ENCODE measurements around the gene RASSF9. TPM values are rescaled to one million over a fixed set of nuclear protein-coding genes. Genes with fewer than 3 reads are reported as not detected.
A peak's percentile ranks its signal among the peaks of the same experiment; 100 is the strongest.

RASSF9 gene
- total RNA-seq, 5 donors from 2014 or later (not counting 1 experiment from before 2014, with no cell fraction given) = not detected

- H3K27ac Mint-ChIP-seq = no peak overlapping the region
- Histone ChIP-seq H3K36me3 (ENCODE audit: control insufficient read depth in 2 of 2, extremely low read depth in 1 of 2, insufficient read depth in 1 of 2, low read length in 1 of 2) (no peaks in the 10 kb centered on the region), H3K4me1 (ENCODE audit: control insufficient read depth in 1 of 2, extremely low read depth in 1 of 2, insufficient read depth in 2 of 2, low read length in 2 of 2) (no peaks in the 10 kb centered on the region), H3K27ac (ENCODE audit: low read length) (no peak overlapping the region), H3K27me3 (replicated peaks in 1 of 2; ENCODE audit: control insufficient read depth in 2 of 2, extremely low read depth in 1 of 2, insufficient read depth in 2 of 2, low read length in 1 of 2) (no peaks in the 10 kb centered on the region), H3K4me3 (ENCODE audit: control insufficient read depth in 1 of 2, extremely low read depth in 1 of 2, low read length in 1 of 2) (no peak overlapping the region), H3K9me3 (no peaks in the 10 kb centered on the region)
- DNase-seq (no peak), ATAC-seq (replicated peaks in 1 of 4) (no peak)
- no peaks in the 10 kb centered on the region for H3K4me1 Mint-ChIP-seq
- no peaks in the 10 kb centered on the region for H3K9me3 Mint-ChIP-seq
- 77% methylated on average over 2 of the region's 6 CpGs for WGBS (ENCODE audit: insufficient coverage)
- ChIA-PET POLR2A (no interaction called here), CTCF (interaction anchor here in 1 of 2 donors (0.6 kb wide), 1 partner anchor 441 kb away, joined by 4 read pairs; no protein-coding TSS in a partner anchor)
- no peaks in the 10 kb centered on the region for H3K36me3 Mint-ChIP-seq
- no peaks in the 10 kb centered on the region for H3K27me3 Mint-ChIP-seq
- no peak overlapping the region for H3K4me3 Mint-ChIP-seq
Observed at GRCh38 chr12:85865890-85866289, 29.7 kb upstream of the RASSF9 start.

DNA sequence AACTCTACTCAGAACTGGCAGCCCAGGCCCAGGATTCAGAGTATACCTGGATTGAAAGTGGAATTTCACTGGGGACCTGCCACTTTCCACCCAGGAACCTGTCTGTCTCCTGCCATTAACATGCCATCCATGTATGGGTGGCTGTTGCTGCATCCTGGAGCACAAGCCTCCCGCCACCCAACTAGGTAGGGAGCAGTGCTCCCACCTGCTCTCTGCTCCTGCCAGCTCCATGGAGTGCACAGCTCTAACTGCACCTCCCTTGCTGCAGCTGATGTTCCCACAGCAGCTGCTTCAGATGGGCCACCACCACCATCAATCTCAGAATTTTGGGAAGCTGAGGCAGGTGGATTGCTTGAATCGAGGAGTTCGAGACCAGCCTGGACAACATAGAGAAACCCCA lies 20.8 kb upstream of the RASSF9 start:
- ChIA-PET POLR2A (no interaction called here), CTCF (no interaction called here)
- Histone ChIP-seq H3K36me3 (ENCODE audit: control insufficient read depth in 2 of 2, extremely low read depth in 1 of 2, insufficient read depth in 1 of 2, low read length in 1 of 2) (no peaks in the 10 kb centered on the region), H3K27ac (ENCODE audit: low read length) (no peak overlapping the region), H3K4me1 (ENCODE audit: control insufficient read depth in 1 of 2, extremely low read depth in 1 of 2, insufficient read depth in 2 of 2, low read length in 2 of 2) (no peaks in the 10 kb centered on the region), H3K4me3 (ENCODE audit: control insufficient read depth in 1 of 2, extremely low read depth in 1 of 2, low read length in 1 of 2) (no peak overlapping the region), H3K27me3 (replicated peaks in 1 of 2; ENCODE audit: control insufficient read depth in 2 of 2, extremely low read depth in 1 of 2, insufficient read depth in 2 of 2, low read length in 1 of 2) (no peaks in the 10 kb centered on the region), H3K9me3 (no peaks in the 10 kb centered on the region)
- Mint-ChIP-seq H3K4me1 (no peaks in the 10 kb centered on the region), H3K36me3 (no peaks in the 10 kb centered on the region), H3K4me3 (no peak overlapping the region), H3K27me3 (peaks cover 0 to 1% of the 10 kb centered on the region in 2 donors), H3K9me3 (peaks cover 0 to 8% (median 4%) of the 10 kb centered on the region in 3 donors), H3K27ac (no peak overlapping the region)
- no peak for DNase-seq
- WGBS (ENCODE audit: insufficient coverage) = 78% methylated on average over 2 of the region's 3 CpGs
- no peak for ATAC-seq (replicated peaks in 1 of 4)

GRCh38 chr12:85855305-85855704 lies 19.1 kb upstream of the RASSF9 start:
- Mint-ChIP-seq H3K4me1 (no peaks in the 10 kb centered on the region), H3K27me3 (peaks cover 0 to 1% of the 10 kb centered on the region in 2 donors), H3K9me3 (peaks cover 0 to 12% (median 4%) of the 10 kb centered on the region in 3 donors), H3K36me3 (no peaks in the 10 kb centered on the region), H3K4me3 (no peak overlapping the region), H3K27ac (no peak overlapping the region)
- ATAC-seq (replicated peaks in 1 of 4) (peak in 1 of 4 experiments; percentile 20), DNase-seq (no peak)
- ChIA-PET POLR2A (no interaction called here), CTCF (no interaction called here)
- Histone ChIP-seq H3K36me3 (ENCODE audit: control insufficient read depth in 2 of 2, extremely low read depth in 1 of 2, insufficient read depth in 1 of 2, low read length in 1 of 2) (no peaks in the 10 kb centered on the region), H3K27me3 (replicated peaks in 1 of 2; ENCODE audit: control insufficient read depth in 2 of 2, extremely low read depth in 1 of 2, insufficient read depth in 2 of 2, low read length in 1 of 2) (no peaks in the 10 kb centered on the region), H3K9me3 (no peaks in the 10 kb centered on the region), H3K27ac (ENCODE audit: low read length) (no peak overlapping the region), H3K4me1 (ENCODE audit: control insufficient read depth in 1 of 2, extremely low read depth in 1 of 2, insufficient read depth in 2 of 2, low read length in 2 of 2) (no peaks in the 10 kb centered on the region), H3K4me3 (ENCODE audit: control insufficient read depth in 1 of 2, extremely low read depth in 1 of 2, low read length in 1 of 2) (no peak overlapping the region)
- 79% methylated on average over 3 of the region's 6 CpGs for WGBS (ENCODE audit: insufficient coverage)

GRCh38 chr12:85849344-85849743 lies 13.1 kb upstream of the RASSF9 start:
- CTCF ChIA-PET = no interaction called here
- DNase-seq = no peak
- no peaks in the 10 kb centered on the region for H3K9me3 ChIP-seq
- H3K36me3 ChIP-seq (ENCODE audit: control insufficient read depth in 2 of 2, extremely low read depth in 1 of 2, insufficient read depth in 1 of 2, low read length in 1 of 2) = no peaks in the 10 kb centered on the region
- Mint-ChIP-seq H3K4me1 (no peaks in the 10 kb centered on the region), H3K9me3 (peaks cover 0 to 18% (median 2%) of the 10 kb centered on the region in 3 donors), H3K27me3 (no peaks in the 10 kb centered on the region), H3K4me3 (no peak overlapping the region), H3K27ac (no peak overlapping the region), H3K36me3 (no peaks in the 10 kb centered on the region)
- no peak overlapping the region for H3K27ac ChIP-seq (ENCODE audit: low read length)
- no peak for ATAC-seq (replicated peaks in 1 of 4)
- no peak overlapping the region for H3K4me3 ChIP-seq (ENCODE audit: control insufficient read depth in 1 of 2, extremely low read depth in 1 of 2, low read length in 1 of 2)
- POLR2A ChIA-PET = no interaction called here
- no peaks in the 10 kb centered on the region for H3K4me1 ChIP-seq (ENCODE audit: control insufficient read depth in 1 of 2, extremely low read depth in 1 of 2, insufficient read depth in 2 of 2, low read length in 2 of 2)
- H3K27me3 ChIP-seq (replicated peaks in 1 of 2; ENCODE audit: control insufficient read depth in 2 of 2, extremely low read depth in 1 of 2, insufficient read depth in 2 of 2, low read length in 1 of 2) = no peaks in the 10 kb centered on the region
- no CpG with 5 or more reads among the region's 3 CpGs for WGBS (ENCODE audit: insufficient coverage)

DNA sequence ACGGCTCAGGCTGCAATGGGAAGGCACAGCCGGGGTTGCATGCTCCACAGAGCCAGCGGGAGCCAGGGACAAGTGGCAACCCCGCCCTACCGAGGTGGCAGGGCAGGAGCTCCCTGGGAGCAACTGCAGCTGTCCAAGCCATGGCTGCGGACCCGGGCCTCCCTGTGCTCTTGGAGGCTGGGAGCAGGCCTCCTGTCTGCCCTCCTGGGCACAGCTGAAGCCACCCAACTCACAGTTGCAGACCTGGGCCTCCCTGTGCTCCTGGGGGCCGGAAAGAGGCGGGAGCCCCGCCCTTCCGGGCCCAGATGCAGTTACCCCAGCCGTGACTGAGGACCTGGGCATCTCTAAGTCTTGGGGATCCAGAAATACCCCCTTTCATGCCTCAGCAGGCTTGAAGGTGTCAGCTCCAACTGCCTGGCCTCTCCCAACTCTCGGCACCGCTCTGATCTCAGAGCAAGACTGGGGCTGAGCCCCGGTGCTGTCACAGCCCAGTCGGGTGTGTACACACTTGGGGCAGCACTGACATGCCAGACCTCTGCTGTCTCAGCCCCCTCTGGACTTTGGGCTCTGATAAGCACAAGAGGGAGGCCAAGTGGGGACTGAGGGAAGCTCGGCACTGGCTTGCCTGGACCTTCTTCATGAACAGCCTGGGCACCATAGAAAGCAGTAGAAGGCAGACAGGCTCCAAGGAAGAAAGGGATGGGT lies 7.5 kb upstream of the RASSF9 start:
- H3K4me1 ChIP-seq (ENCODE audit: control insufficient read depth in 1 of 2, extremely low read depth in 1 of 2, insufficient read depth in 2 of 2, low read length in 2 of 2) = no peaks in the 10 kb centered on the region
- Mint-ChIP-seq H3K27me3 (no peaks in the 10 kb centered on the region), H3K4me1 (no peaks in the 10 kb centered on the region), H3K36me3 (no peaks in the 10 kb centered on the region), H3K4me3 (no peak overlapping the region), H3K27ac (no peak overlapping the region), H3K9me3 (peaks cover 0 to 4% (median 0%) of the 10 kb centered on the region in 3 donors)
- DNase-seq = no peak
- no peak overlapping the region for H3K27ac ChIP-seq (ENCODE audit: low read length)
- H3K36me3 ChIP-seq (ENCODE audit: control insufficient read depth in 2 of 2, extremely low read depth in 1 of 2, insufficient read depth in 1 of 2, low read length in 1 of 2) = no peaks in the 10 kb centered on the region
- H3K27me3 ChIP-seq (replicated peaks in 1 of 2; ENCODE audit: control insufficient read depth in 2 of 2, extremely low read depth in 1 of 2, insufficient read depth in 2 of 2, low read length in 1 of 2) = no peaks in the 10 kb centered on the region
- 82% methylated on average over 17 of the region's 17 CpGs for WGBS (ENCODE audit: insufficient coverage)
- ChIA-PET POLR2A (no interaction called here), CTCF (no interaction called here)
- ATAC-seq (replicated peaks in 1 of 4) = peak in 1 of 4 experiments; percentile 17
- no peaks in the 10 kb centered on the region for H3K9me3 ChIP-seq
- no peak overlapping the region for H3K4me3 ChIP-seq (ENCODE audit: control insufficient read depth in 1 of 2, extremely low read depth in 1 of 2, low read length in 1 of 2)

GRCh38 chr12:85835426-85836196 lies 598 bp downstream of the RASSF9 start:
- Histone ChIP-seq H3K9me3 (no peaks in the 10 kb centered on the region), H3K4me1 (ENCODE audit: control insufficient read depth in 1 of 2, extremely low read depth in 1 of 2, insufficient read depth in 2 of 2, low read length in 2 of 2) (no peaks in the 10 kb centered on the region), H3K36me3 (ENCODE audit: control insufficient read depth in 2 of 2, extremely low read depth in 1 of 2, insufficient read depth in 1 of 2, low read length in 1 of 2) (no peaks in the 10 kb centered on the region), H3K27me3 (replicated peaks in 1 of 2; ENCODE audit: control insufficient read depth in 2 of 2, extremely low read depth in 1 of 2, insufficient read depth in 2 of 2, low read length in 1 of 2) (no peaks in the 10 kb centered on the region), H3K27ac (ENCODE audit: low read length) (no peak overlapping the region), H3K4me3 (ENCODE audit: control insufficient read depth in 1 of 2, extremely low read depth in 1 of 2, low read length in 1 of 2) (no peak overlapping the region)
- ChIA-PET POLR2A (no interaction called here), CTCF (interaction anchor here (0.7 kb wide), 2 partner anchors 9 to 10 kb away, joined by 4 read pairs; no protein-coding TSS in a partner anchor)
- no peak for ATAC-seq (replicated peaks in 1 of 4)
- DNase-seq = no peak
- Mint-ChIP-seq H3K36me3 (no peaks in the 10 kb centered on the region), H3K27ac (no peak overlapping the region), H3K4me3 (no peak overlapping the region), H3K9me3 (no peaks in the 10 kb centered on the region), H3K4me1 (no peaks in the 10 kb centered on the region), H3K27me3 (peaks cover 0 to 3% of the 10 kb centered on the region in 2 donors)
- WGBS (ENCODE audit: insufficient coverage) = 33% methylated on average over 2 of the region's 4 CpGs
